Endothelial cell of umbilical vein (primary cell): ENCODE measurements around the gene WDR82. TPM values are rescaled to one million over a fixed set of nuclear protein-coding genes. Genes with fewer than 3 reads are reported as not detected.

Source experiments
- BruUV-seq: library from RNA; stranded (reverse); fragments of 400-500 nt; replicated peaks from 2 replicates; lab custom pipeline; 2021; lab: Mats Ljungman, UMichigan
- CTCF ChIA-PET: fragments of 300-600, 350-600 bp; sonication (Branson Sonifier 250); formaldehyde crosslinking; loops from one replicate; lab custom pipeline; 2021; ENCODE audit warnings: antibody characterized with exemption, inconsistent platforms; lab: Charles Lee
- POLR2A ChIA-PET: fragments of 300-600, 350-600 bp; sonication (Branson Sonifier 250); formaldehyde crosslinking; loops from one replicate; lab custom pipeline; 2021; ENCODE audit warnings: antibody characterized with exemption, inconsistent platforms; lab: Charles Lee
- DNase-seq: peaks from one replicate; pipeline ENCODE4 v3.0.0-alpha.2; 2011; ENCODE audit warnings: low read depth, low spot score
- FAIRE-seq: peaks from 2 replicates; lab custom pipeline; 2011; peaks lifted over from hg19 to GRCh38; lab: Jason Lieb, UNC
- H2AFZ ChIP-seq: 2 replicates; pipeline ENCODE4 v1.6.0; 2012; ENCODE audit warnings: low read depth, low read length, control low read depth, inconsistent platforms
- H3K27ac ChIP-seq: 2 replicates; pipeline ENCODE4 v1.5.1; 2011; ENCODE audit warnings: low read depth, mild to moderate bottlenecking, control low read depth, low read length, moderate library complexity; ENCODE audit not compliant: insufficient read depth
- H3K27me3 ChIP-seq, 2 experiments: 2 replicates each; pipeline versions ENCODE4 v1.6.0 to v1.6.1; 2011; ENCODE audit warnings: low read length in 2 of 2, mixed read lengths in 1 of 2; ENCODE audit not compliant: control insufficient read depth in 2 of 2, insufficient read depth in 2 of 2
- H3K36me3 ChIP-seq, 2 experiments: 2 replicates in 1 of 2; 3 replicates in 1 of 2; pipeline ENCODE4 v1.5.1; 2011; ENCODE audit warnings: low read length in 2 of 2, mild to moderate bottlenecking in 1 of 2, moderate library complexity in 1 of 2; ENCODE audit not compliant: control insufficient read depth in 2 of 2, insufficient read depth in 2 of 2; ENCODE audit errors: extremely low read depth in 1 of 2
- H3K4me1 ChIP-seq: 3 replicates; pipeline ENCODE4 v1.5.1; 2011; ENCODE audit warnings: mild to moderate bottlenecking, low read length; ENCODE audit not compliant: control insufficient read depth, insufficient read depth; ENCODE audit errors: extremely low read depth
- H3K4me2 ChIP-seq: 2 replicates; pipeline ENCODE4 v1.6.1; 2011; ENCODE audit warnings: low read length, control low read depth, mixed read lengths; ENCODE audit not compliant: insufficient read depth
- H3K4me3 ChIP-seq, 3 experiments: fragments of 200-600 bp in 1 of 3; sonication (generic), shearing (Covaris generic) in 1 of 3; replicated peaks in 1 of 3; 2 replicates each; pipeline ENCODE4 v1.5.1; 2011 to 2016; ENCODE audit warnings: control low read depth in 3 of 3, low read length in 3 of 3, mild to moderate bottlenecking in 2 of 3, inconsistent platforms in 1 of 3, low read depth in 1 of 3, moderate library complexity in 1 of 3; ENCODE audit not compliant: insufficient read depth in 1 of 3
- H3K79me2 ChIP-seq: 2 replicates; pipeline ENCODE4 v1.6.0; 2012; ENCODE audit warnings: low read length, inconsistent platforms; ENCODE audit not compliant: control insufficient read depth, insufficient read depth
- H3K9ac ChIP-seq: replicated peaks from 2 replicates; pipeline ENCODE3; 2011; ENCODE audit warnings: low read length, control low read depth; ENCODE audit not compliant: insufficient read depth; ENCODE audit errors: extremely low read depth
- H3K9me1 ChIP-seq: replicated peaks from 3 replicates; pipeline ENCODE4 v1.6.0; 2011; ENCODE audit warnings: mild to moderate bottlenecking, low read length; ENCODE audit not compliant: control insufficient read depth, insufficient read depth; ENCODE audit errors: extremely low read depth
- H3K9me3 ChIP-seq: replicated peaks from 2 replicates; pipeline ENCODE4 v1.5.1; 2012; ENCODE audit warnings: low read length, inconsistent platforms; ENCODE audit not compliant: control insufficient read depth, insufficient read depth
- H4K20me1 ChIP-seq: replicated peaks from 2 replicates; pipeline ENCODE3; 2011; ENCODE audit warnings: mild to moderate bottlenecking, low read length; ENCODE audit not compliant: control insufficient read depth, insufficient read depth; ENCODE audit errors: extremely low read depth
- CTCF ChIP-seq, 2 donors: IDR thresholded peaks; 1 replicate in 1 of 2; 2 replicates in 1 of 2; pipeline ENCODE4 v1.5.1; 2011; ENCODE audit warnings: low read length in 2 of 2, mild to moderate bottlenecking in 2 of 2, moderate library complexity in 2 of 2, control low read depth in 1 of 2, inconsistent platforms in 1 of 2, low read depth in 1 of 2; ENCODE audit not compliant: insufficient read depth in 1 of 2; ENCODE audit errors: extremely low read depth in 1 of 2
- EZH2 ChIP-seq: IDR thresholded peaks from 2 replicates; pipeline ENCODE4 v1.6.1; 2012; ENCODE audit warnings: borderline replicate concordance, low read depth, mild to moderate bottlenecking, moderate library complexity, low read length, inconsistent platforms; ENCODE audit not compliant: severe bottlenecking
- FOS ChIP-seq: IDR thresholded peaks from 2 replicates; pipeline ENCODE4 v1.6.1; 2011; ENCODE audit warnings: mild to moderate bottlenecking, low read length, moderate library complexity, borderline replicate concordance; ENCODE audit not compliant: insufficient read depth
- GATA2 ChIP-seq: IDR thresholded peaks from 2 replicates; pipeline ENCODE4 v1.7.0; 2011; ENCODE audit warnings: low read depth, mild to moderate bottlenecking, moderate library complexity, mixed read lengths, low read length; ENCODE audit not compliant: insufficient read length, insufficient read depth
- JUN ChIP-seq: IDR thresholded peaks from 2 replicates; pipeline ENCODE4 v1.6.1; 2011; ENCODE audit warnings: borderline replicate concordance, low read depth; ENCODE audit not compliant: insufficient read length, insufficient read depth
- MAX ChIP-seq: IDR thresholded peaks from 2 replicates; pipeline ENCODE4 v1.6.1; 2011; ENCODE audit not compliant: insufficient read depth, insufficient read length
- MYC ChIP-seq: IDR thresholded peaks from one replicate; pipeline ENCODE4 v1.6.1; 2011; ENCODE audit warnings: mild to moderate bottlenecking, low read depth, low read length
- POLR2A ChIP-seq: IDR thresholded peaks from 2 replicates; pipeline ENCODE4 v1.6.1; 2012; ENCODE audit warnings: low read depth, mild to moderate bottlenecking, control low read depth, low read length
- POLR2AphosphoS5 ChIP-seq: IDR thresholded peaks from 2 replicates; pipeline ENCODE4 v1.6.1; 2012; ENCODE audit warnings: low read depth, mild to moderate bottlenecking, control low read depth, low read length, moderate library complexity; ENCODE audit not compliant: insufficient read depth
- dilution Hi-C: fragments of 300-500 bp; cut with MboI; formaldehyde crosslinking; loops from one replicate; pipeline ENCODE4 v1.15.0; 2019; ENCODE audit warnings: low sequenced_read_pairs; ENCODE audit not compliant: extremely low pct_ligation_motif_present
- intact Hi-C: fragments of 100-400 bp; cut with micrococcal nuclease; formaldehyde crosslinking; loops from one replicate; pipeline ENCODE4 v1.10.0; 2022
- polyA plus RNA-seq, 4 experiments: library from polyadenylated mRNA; depleted of rRNA in 3 of 4; stranded (reverse) in 3 of 4; unstranded in 1 of 4; fragments of >200 nt; gene quantifications; 2 replicates each; pipeline versions ENCODE4 v1.2.1 to v1.2.3, GENCODE V29; 2011 to 2012; ENCODE audit warnings: missing spikeins in 1 of 4
- total RNA-seq: library from RNA; stranded (reverse); gene quantifications from 2 replicates; pipeline ENCODE4 v1.2.3, GENCODE V29; 2021

WDR82 gene
- total and polyA plus RNA-seq, 2 donors (not counting 3 experiments of a cell fraction or from before 2014, with no cell fraction given) = 39.9 to 71.3 TPM

GRCh38 chr3:52221563-52222318 is 56.7 kb downstream of the WDR82 start:
- H3K4me3 ChIP-seq = no peak overlapping the region
- no TSS peak for BruUV-seq
- no peak overlapping the region for H3K9ac ChIP-seq
- intact Hi-C loops (no loop called here), dilution Hi-C loops (no loop called here)
- DNase-seq (no peak), FAIRE-seq (no peak)
- H3K27me3 ChIP-seq = no peaks in the 10 kb centered on the region
- H3K9me1 ChIP-seq = no peaks in the 10 kb centered on the region
- no peaks in the 10 kb centered on the region for H3K79me2 ChIP-seq
- no peaks in the 10 kb centered on the region for H4K20me1 ChIP-seq
- H3K4me1 ChIP-seq = peaks cover 27% of the 10 kb centered on the region
- POLR2A ChIA-PET = no interaction called here
- CTCF ChIA-PET = interaction anchor here (0.5 to 9.7 kb wide), 10 partner anchors 10 to 220 kb away, joined by 3 to 133 read pairs (median 9); partner anchors contain the start of genes TWF2 and WDR82
- H3K36me3 ChIP-seq = no peaks in the 10 kb centered on the region
- H3K27ac ChIP-seq = no peak overlapping the region
- no peak for TF ChIP-seq EZH2
- TF ChIP-seq POLR2AphosphoS5 = no peak
- no peak for TF ChIP-seq MYC
- no peak overlapping the region for H3K4me2 ChIP-seq
- H3K9me3 ChIP-seq = no peaks in the 10 kb centered on the region
- H2AFZ ChIP-seq = no peak overlapping the region

GRCh38 chr3:52221141-52221562 is 57.3 kb downstream of the WDR82 start:
- no peak overlapping the region for H3K9ac ChIP-seq
- H3K9me1 ChIP-seq = no peaks in the 10 kb centered on the region
- TF ChIP-seq GATA2 = no peak
- no peak for TF ChIP-seq EZH2
- TF ChIP-seq POLR2A = no peak
- no peak for TF ChIP-seq MAX
- no peak for TF ChIP-seq CTCF (IDR thresholded peaks at IDR 0.05; ENCODE audit: extremely low read depth in 1 of 2, insufficient read depth in 1 of 2, low read depth in 1 of 2, low read length in 2 of 2)
- TF ChIP-seq FOS = no peak
- TF ChIP-seq JUN = no peak
- no peak for TF ChIP-seq POLR2AphosphoS5
- TF ChIP-seq MYC = no peak
- ChIA-PET POLR2A (no interaction called here), CTCF (interaction anchor here (0.9 to 9.7 kb wide), 37 partner anchors 8 to 227 kb away, joined by 3 to 133 read pairs (median 6); partner anchors contain the start of genes GLYCTK, PPM1M, TWF2 and WDR82)
- peaks cover 32% of the 10 kb centered on the region for H3K4me1 ChIP-seq
- H3K27ac ChIP-seq = no peak overlapping the region
- H4K20me1 ChIP-seq = no peaks in the 10 kb centered on the region
- H3K4me3 ChIP-seq = no peak overlapping the region
- no peaks in the 10 kb centered on the region for H3K79me2 ChIP-seq
- H3K4me2 ChIP-seq = no peak overlapping the region
- BruUV-seq = no TSS peak
- no peak overlapping the region for H2AFZ ChIP-seq
- no peaks in the 10 kb centered on the region for H3K9me3 ChIP-seq
- no peaks in the 10 kb centered on the region for H3K27me3 ChIP-seq
- no peaks in the 10 kb centered on the region for H3K36me3 ChIP-seq
- FAIRE-seq = no peak
- intact Hi-C loops = no loop called here
- dilution Hi-C loops = no loop called here
- DNase-seq = no peak
